Stimulated activated CD8-positive, alpha-beta memory T cell treated with anti-CD3 and anti-CD28 coated beads, Interleukin-7, amount 100 ng/mL, for 24 hours (primary cell): ENCODE results near the gene ISOC2.

ENCODE experiments used
- DNase-seq: peaks from one replicate; pipeline ENCODE4 v3.0.0-alpha.2; 2020; ENCODE audit warnings: low read depth

ISOC2 gene

DNA sequence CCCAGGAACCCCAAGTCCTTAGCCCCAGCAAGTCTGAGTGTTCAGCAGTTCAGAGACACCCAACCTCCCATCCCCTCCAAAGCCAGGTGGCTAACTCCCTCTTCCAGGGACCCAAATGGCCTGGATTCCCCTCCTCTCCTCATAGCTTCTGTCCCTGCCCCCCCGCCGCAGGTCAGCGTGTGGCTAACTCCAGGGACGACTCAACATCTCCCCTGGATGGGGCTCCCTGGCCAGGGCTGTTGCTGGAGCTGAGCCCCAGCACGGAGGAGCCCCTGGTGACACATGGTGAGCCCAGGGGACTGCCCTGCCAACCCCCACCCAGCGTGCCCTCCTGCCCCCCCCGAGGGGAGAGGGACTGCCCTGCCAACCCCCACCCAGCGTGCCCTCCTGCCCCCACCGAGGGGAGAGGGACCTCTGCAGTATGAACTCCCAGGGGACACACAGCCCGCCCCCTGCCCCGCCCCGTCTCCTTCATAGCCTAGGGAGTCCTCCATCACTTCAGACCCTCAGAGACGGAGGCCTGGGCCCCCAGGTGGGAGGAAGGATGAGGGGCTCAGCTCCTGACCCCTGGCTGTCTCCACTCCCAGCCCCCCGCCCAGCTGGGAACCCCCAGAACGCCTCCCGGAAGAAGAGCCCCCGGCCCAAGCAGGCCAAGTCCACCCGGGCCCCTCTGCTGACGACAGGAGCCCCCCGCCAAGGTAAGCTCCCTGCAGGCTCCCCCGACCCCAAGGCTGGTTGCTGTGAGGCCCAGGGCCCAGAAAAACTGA, 28.5 kb upstream of the ISOC2 start:
- DNase-seq, result no peak

DNA sequence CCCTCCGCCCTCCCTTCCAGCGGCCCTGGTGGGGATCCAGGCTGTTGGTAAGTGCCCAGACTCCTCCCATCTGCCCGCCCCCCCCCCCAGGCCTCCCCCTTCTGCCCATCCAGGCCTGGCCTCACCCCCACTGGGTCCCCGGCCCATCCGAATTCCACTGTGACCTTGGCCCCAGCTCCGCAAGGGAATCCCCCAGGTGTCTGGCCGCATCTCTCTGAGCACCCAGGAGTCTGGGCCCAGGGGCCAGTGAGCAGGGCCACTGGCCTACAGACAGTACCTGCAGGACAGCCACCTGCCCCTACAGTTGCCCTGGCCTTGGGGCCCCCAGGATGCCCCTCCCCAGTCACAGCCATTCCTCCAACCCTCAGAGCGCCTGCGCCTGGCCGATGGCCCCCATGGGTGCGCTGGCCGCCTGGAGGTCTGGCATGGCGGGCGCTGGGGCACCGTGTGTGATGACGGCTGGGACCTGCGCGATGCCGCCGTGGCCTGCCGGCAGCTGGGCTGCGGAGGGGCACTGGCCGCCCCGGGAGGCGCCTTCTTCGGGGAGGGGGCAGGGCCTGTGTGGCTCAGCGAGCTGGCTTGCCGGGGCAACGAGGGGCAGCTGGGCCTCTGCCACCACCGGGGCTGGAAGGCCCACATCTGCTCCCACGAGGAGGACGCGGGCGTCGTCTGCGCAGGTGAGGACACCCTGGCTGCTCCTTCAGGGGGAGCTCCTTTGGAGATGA, 27.7 kb upstream of the ISOC2 start:
- DNase-seq, result no peak

DNA sequence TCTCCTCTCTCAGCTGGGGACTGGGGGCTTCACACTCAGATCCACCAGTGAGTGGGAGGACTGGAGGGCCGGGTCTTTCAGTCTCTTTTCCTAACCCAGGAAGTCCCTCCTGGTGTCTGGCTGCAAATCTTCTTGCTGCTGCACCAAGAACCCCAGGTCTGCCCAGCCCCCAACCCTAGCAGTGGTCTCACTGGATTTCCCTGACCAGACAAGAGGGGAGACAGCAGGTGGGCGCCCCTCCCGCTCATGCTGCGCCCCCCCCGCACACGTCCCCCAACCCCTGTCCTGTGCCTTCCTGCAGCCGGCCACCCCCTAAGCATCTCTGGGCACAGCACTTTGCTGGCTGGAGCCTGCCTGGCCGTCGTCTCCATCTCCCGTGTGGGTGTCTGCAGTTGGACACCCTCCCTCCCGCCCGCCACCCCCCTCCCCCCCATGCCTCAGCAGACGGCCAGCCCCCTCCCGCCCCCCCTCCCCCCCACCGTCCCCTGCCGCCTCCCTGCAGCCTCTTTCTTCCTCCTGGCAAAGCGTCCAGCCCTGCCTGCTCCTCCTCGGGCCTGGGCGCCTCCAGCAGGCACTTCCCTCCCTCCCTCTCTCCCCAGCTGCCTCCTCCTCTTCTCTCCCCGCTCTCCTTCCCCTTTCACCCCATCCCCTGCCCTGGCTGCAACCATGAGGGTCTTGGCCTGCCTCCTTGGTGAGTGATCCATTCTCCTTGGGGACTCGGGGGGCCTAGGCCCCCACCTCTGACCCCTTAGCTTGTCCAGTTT, 26.7 kb upstream of the ISOC2 start, which contains the start of gene SSC5D:
Gene SSC5D (plus strand): TSS at position 513 of the 764 bp plus-strand sequence. CDS start 154 bp downstream, at position 667.
- no peak for DNase-seq

DNA sequence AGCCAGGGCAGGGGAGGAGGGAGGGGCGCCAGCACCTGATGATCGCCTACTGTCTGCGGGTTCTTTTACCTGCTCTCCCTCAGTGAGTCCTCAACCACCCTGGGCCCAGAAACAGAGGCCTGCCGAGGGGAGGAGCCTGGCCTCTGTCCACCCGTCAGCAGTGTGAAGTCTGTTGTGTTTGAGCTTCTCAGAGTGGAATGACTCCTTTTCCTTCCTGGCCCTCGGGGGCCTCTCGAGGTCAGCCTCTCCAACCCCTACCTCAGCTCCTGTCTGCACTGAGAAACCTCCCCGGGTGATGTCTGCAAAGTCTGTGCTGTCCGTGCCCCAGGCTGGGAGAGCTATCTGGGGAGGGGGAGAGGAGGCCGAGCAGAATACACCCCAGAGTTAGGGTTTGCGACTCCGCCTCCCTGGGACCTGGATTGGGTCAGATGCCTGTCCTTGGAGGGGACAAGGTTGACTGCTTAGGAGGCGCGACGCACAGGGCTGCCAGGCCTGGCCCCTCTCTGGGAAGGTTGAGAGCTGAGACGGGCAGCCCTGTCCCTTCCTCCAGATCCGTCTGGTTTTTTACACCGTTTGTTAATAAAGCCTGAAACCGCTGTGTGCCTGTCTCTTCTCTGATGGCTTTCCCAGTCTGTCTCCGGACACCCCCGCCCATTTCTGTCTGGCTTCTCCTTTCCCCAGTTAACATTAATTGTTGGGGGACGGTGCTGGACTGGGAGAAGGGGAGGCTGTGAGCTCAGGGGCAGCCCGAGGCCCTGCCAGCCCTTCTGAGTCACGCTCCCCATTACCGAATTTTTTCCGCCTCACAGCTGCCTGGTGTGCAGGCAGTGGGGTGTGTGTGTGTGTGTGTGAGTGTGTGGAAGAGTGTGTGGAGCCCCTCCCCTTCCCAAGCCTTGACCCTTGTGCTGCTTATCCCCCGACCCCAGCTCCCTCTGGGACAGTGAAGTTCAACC, 25.8 kb upstream of the ISOC2 start:
- DNase-seq, result no peak

DNA sequence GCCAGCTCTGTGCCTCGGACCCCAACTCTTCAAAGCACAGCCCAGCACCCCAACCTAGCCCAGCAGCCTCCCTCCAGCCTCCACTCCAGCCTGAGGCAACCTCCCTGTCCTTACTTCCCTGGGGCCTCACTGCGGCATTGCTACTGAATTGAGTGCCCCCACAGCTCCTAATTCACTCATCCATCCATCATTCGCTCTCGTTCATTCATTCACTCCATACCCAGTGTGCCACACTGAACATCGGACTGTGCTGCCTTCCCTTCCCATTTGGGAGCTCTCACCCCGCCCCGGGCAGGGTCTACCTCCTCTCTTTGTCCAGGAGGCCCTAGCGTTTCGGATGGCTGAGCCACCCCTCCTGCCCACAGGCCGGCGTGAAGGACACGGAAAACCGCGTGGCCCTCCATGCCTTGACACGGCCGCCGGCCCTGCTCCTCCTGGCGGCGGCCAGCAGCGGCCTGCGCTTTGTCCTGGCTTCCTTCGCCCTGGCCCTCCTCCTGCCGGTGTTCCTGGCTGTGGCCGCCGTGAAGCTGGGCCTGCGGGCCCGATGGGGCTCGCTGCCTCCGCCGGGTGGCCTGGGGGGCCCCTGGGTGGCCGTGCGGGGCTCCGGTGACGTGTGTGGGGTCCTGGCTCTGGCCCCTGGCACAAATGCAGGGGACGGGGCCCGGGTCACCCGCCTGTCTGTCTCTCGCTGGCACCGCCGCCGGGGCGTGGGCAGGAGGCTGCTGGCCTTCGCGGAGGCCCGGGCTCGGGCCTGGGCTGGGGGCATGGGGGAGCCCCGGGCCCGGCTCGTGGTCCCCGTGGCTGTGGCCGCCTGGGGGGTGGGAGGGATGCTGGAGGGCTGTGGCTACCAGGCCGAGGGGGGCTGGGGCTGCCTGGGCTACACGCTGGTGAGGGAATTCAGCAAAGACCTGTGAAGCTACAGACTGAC, 24.9 kb upstream of the ISOC2 start:
- no peak for DNase-seq

DNA sequence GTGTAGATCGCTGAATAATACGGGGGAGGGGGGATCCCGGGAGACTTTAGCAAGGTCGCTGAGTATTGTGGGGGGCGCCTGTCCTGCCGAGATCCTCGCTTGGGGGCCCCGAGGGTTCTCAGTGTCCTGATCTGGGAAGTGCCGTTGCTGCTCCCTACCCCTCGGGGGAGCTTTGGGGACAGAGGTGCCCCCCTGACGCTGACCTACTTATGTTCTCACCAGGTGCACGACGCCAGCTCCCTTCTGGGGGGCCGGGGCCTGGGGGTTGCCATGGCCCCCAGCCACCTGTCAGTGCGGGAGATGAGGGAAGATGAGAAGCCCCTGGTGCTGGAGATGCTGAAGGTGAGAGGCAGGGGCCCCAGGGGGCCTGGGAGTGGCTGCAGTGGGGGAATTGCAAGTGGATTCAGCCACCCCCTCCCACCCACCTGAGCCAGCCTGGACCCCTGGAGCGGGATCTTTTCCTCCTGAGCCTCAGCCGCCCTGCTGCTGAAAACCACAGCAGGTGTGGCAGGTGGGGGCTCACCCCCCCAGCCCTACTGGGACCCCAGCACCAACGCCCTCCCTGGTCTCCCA, 24.1 kb upstream of the ISOC2 start:
- no peak for DNase-seq

DNA sequence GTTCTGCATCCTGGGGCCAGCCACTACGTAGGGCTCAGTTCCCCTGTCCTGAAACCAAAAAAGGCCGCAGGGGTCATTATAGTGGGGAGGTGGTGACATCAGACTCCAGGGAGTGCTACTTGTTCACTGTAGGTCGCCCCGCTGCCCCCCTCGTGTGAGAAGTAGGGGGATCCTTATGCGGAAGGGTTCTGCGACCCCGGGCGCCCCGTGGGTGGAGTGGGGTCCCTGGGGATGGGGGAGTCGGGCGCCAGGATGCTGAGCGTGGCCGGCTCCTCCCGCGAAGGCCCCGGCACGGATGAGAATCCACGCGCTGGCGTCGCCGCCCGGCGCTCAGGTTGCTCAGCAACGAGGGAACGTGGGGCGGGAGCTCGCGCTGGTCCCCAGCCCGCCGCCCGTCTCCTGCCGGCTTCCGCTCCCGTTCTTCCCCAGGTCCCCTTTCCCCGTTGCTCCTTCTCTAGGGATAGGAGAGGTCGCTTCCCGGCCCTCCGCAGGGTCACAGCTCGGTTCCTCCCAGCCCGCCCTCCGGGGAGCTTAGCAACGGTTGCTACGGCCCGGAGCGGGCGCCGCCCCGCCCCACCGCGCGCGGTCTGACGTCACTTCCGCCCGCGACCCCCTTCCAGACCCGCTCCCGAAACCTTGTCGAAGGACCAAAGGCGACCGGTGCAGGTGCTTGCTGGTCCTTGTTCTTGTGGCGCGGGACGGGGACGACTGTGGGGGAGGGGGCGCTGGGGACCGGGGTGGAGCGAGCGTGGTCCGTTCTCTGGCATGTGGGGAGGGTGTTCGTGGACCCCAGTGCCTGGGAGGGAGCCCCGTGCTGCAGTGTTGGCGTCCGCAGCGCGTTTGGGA, 23.4 kb upstream of the ISOC2 start, which contains the start of gene NAT14:
Gene NAT14 (plus strand): TSS at position 596 of the 846 bp plus-strand sequence. CDS start 521 bp downstream, outside the sequence.
- peak; percentile 40 for DNase-seq

DNA sequence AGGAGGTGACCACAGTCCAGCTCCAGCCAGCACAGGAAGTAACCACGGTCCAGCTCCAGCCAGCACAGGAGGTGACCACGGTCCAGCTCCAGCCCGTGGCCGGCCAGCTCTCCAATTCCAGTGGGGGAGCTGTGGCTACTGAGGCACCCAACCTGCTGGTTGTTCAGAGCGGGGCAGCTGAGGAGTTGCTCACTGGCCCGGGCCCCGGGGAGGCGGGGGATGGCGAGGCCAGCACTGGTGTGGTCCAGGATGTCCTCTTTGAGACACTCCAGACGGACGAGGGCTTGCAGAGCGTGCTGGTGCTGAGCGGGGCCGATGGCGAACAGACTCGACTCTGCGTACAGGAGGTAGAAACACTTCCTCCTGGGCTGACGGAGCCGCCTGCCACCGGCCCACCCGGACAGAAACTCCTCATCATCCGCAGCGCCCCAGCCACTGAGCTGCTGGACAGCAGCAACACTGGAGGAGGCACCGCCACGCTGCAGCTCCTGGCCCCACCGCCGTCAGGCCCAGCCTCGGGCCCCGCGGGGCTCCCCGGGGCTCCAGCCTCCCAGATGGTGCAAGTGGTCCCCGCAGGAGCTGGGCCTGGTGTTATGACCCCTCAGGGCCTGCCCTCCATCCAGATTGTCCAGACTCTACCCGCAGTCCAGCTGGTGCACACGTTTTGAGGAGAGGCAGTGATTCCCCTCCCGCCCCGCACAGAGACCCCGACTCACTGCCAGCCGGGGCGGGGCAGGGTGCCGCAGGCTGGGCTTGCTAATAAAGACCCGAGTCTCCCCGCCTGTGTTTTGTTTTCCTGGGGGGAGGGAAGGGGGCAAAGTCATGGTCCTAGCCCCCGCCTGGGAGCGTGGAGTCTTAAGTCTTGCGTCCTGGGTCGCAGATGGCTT, 22.5 kb upstream of the ISOC2 start:
- DNase-seq, result no peak

DNA sequence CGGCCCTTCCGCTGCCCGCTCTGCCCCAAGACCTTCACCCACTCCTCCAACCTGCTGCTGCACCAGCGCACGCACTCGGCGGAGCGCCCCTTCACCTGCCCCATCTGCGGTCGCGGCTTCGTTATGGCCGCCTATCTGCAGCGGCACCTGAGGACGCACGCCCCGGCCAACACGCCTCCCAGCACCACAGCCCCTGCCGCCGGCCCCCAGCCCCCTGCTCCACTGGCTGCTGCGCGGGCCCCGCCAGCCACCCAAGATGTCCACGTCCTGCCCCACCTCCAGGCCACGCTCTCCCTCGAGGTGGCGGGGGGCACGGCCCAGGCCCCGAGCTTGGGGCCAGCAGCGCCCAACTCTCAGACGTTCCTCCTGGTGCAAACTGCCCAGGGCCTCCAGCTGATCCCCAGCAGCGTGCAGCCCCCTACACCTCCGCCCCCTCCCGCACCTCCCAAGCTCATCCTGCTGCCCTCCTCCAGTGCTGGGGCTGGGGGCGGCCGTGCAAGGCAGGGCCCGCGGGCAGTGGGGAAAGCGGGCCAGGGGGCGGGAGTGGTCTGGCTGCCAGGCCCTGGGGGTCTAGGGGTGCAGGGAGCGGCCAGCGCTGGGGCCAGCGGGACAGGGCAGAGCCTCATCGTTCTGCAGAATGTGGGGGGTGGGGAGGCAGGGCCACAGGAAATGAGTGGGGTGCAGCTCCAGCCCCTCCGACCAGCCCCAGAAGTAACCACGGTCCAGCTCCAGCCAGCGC, 21.7 kb upstream of the ISOC2 start:
- DNase-seq, result no peak

DNA sequence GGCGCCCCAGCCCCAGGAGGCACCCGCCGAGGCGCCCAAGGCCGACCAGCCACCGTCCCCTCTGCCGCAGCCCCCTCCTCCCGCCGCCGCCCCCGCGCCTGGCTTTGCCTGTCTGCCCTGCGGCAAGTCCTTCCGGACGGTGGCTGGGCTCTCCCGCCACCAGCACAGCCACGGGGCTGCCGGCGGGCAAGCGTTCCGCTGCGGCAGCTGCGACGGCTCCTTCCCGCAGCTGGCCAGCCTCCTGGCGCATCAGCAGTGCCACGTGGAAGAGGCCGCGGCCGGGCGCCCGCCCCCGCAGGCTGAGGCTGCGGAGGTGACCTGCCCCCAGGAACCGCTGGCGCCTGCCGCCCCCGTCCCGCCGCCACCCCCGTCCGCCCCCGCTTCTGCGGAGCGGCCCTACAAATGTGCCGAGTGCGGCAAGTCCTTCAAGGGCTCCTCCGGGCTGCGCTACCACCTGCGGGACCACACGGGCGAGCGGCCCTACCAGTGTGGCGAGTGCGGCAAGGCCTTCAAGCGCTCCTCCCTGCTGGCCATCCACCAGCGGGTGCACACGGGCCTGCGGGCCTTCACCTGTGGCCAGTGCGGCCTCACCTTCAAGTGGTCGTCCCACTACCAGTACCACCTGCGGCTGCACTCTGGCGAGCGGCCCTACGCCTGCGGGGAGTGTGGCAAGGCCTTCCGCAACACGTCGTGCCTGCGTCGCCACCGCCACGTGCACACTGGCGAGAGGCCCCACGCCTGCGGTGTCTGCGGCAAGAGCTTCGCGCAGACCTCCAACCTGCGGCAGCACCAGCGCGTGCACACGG, 20.9 kb upstream of the ISOC2 start:
- no peak for DNase-seq

DNA sequence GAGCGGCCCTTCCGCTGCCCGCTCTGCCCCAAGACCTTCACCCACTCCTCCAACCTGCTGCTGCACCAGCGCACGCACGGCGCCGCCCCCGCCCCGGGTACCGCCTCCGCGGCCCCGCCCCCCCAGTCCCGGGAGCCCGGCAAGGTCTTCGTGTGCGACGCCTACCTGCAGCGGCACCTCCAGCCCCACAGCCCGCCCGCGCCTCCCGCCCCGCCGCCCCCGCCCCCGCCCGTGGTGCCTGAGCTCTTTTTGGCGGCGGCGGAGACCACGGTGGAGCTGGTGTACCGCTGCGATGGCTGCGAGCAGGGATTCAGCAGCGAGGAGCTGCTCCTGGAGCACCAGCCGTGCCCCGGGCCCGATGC, 20.3 kb upstream of the ISOC2 start:
- no peak for DNase-seq

DNA sequence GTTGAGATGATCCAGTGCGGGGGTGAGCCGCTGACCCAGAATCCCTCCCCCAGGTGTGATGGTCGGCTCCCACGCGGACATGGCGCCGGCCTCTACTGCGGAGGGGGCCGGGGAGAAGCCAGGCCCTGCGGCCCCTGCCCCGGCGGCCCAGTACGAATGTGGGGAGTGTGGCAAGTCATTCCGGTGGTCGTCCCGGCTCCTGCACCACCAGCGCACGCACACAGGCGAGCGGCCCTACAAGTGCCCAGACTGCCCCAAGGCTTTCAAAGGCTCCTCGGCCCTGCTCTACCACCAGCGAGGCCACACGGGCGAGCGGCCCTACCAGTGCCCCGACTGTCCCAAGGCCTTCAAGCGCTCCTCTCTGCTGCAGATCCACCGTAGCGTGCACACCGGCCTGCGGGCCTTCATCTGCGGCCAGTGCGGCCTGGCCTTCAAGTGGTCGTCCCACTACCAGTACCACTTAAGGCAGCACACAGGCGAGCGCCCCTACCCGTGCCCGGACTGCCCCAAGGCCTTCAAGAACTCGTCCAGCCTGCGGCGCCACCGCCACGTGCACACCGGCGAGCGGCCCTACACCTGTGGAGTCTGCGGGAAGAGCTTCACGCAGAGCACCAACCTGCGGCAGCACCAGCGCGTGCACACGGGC, 19.8 kb upstream of the ISOC2 start:
- DNase-seq, result no peak

DNA sequence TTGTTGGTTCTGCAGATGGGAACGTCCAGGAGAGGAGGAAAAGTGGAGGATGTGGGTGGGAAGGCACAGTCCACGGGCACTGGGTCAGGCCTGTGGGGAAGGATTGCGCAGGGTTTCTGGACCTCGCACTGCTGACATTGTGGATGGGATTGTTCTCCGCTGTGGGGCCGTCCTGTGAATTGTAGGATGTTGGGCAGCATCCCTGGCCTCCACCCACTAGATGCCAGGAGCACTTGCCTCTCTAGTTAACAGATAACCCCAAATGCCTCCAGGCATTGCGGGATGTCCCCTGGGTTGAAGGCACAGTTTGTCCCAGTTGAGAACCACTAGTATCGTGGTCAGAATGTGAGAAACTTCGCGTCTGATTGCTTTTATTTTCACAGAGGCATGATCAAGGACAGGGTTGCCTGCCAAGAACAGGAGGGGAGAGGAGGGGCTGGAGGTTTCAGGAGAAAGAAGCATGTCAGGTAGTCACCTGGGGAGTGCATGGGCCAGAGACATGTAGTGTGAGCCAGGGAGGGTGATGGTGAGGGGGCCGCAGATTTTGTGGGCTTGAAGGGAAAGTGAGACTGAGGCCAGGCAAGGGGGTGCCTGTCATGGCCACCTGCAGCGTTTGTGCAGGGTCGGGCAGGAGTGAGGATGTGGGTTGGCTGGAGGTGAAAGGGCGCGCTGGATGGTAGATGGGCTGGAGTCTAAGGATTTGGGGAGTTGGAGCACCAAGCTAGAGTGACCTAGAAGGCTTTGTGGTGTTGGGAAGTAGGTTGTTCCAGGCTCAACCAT, 18.2 kb upstream of the ISOC2 start:
- no peak for DNase-seq

DNA sequence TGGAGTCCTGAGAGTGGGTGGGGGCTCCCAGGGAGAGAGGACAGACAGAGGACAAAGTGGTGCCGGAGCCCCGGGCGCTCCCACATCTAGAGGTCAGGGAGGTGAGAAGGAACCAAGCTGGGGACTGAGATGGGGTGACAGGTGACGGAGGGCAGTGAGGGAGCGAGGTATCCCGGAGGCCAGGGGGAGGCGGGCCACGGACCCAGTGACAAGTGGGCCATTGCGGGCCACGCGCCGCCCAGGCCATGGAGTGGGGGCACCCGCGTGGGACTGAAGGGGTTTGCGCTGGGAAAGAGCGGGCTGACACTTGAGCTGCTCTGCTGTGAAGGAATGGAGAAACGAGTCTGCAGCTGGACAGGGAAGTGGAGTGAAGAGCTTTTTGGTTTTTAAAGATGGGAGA, 17.6 kb upstream of the ISOC2 start:
- no peak for DNase-seq

DNA sequence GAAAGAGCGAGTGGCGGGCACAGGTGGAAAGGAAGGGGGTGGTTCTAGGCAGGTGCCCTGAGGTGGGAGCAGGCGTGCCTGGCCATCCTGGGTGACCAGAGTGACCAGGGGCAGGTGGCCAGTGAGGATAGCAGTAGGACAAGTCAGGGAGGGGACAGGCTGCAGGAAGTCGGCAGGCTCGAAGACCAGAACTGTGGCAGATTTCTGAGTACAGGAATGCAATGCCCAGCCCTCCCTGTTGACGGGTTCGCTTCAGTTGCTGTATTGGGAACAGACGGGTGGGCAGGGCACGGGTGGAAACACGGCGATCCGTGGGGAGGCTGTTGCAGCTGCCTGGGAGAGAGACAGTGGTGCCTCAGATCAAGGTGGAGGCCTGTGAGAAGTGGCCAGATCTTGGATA, 16.9 kb upstream of the ISOC2 start:
- no peak for DNase-seq
